CD14-positive monocyte (primary cell): Measurements from ENCODE around the gene PRKCA. TPM values are rescaled to one million over a fixed set of nuclear protein-coding genes. Genes with fewer than 3 reads are reported as not detected.

ENCODE experiments used
- DNase-seq, 3 donors: peaks; one replicate each; pipeline ENCODE4 v3.0.0-alpha.2; 2011 to 2022
- H2AFZ ChIP-seq: 2 replicates; pipeline ENCODE4 v1.6.0; 2012; ENCODE audit warnings: mild to moderate bottlenecking, low read depth, low read length, inconsistent platforms; ENCODE audit not compliant: insufficient read depth, poor library complexity, severe bottlenecking
- H3K27ac ChIP-seq, 2 donors: 1 replicate in 1 of 2; 2 replicates in 1 of 2; pipeline ENCODE4 v1.5.1; 2012 to 2013; ENCODE audit warnings: low read length in 2 of 2, control low read depth in 1 of 2, inconsistent platforms in 1 of 2, low read depth in 1 of 2, mild to moderate bottlenecking in 1 of 2
- H3K27me3 ChIP-seq, 2 donors: one replicate each; pipeline versions ENCODE4 v1.6.0 to v1.6.1; 2011 to 2013; ENCODE audit warnings: low read length in 2 of 2; ENCODE audit not compliant: control insufficient read depth in 2 of 2, insufficient read depth in 2 of 2
- H3K36me3 ChIP-seq, 2 donors: replicated peaks in 1 of 2; 1 replicate in 1 of 2; 2 replicates in 1 of 2; pipeline versions ENCODE4 v1.5.1 to v1.6.1; 2012 to 2013; ENCODE audit warnings: low read length in 2 of 2, control low read depth in 1 of 2, inconsistent platforms in 1 of 2, mild to moderate bottlenecking in 1 of 2; ENCODE audit not compliant: insufficient read depth in 2 of 2, control insufficient read depth in 1 of 2
- H3K4me1 ChIP-seq, 2 donors: 1 replicate in 1 of 2; 2 replicates in 1 of 2; pipeline versions ENCODE4 v1.5.1 to v1.6.1; 2012 to 2013; ENCODE audit warnings: low read length in 2 of 2, control low read depth in 1 of 2, inconsistent platforms in 1 of 2, mild to moderate bottlenecking in 1 of 2, moderate library complexity in 1 of 2; ENCODE audit not compliant: insufficient read depth in 2 of 2, control insufficient read depth in 1 of 2
- H3K4me2 ChIP-seq: replicated peaks from 2 replicates; pipeline ENCODE3; 2012; ENCODE audit warnings: low read length, moderate library complexity, mild to moderate bottlenecking; ENCODE audit not compliant: poor library complexity, severe bottlenecking; ENCODE audit errors: extremely low read depth
- H3K4me3 ChIP-seq, 3 experiments: fragments of 200-600 bp in 1 of 3; sonication (generic) in 1 of 3; replicated peaks in 1 of 3; 1 replicate in 2 of 3; 2 replicates in 1 of 3; pipeline ENCODE4 v1.5.1; 2011 to 2013; ENCODE audit warnings: low read length in 3 of 3, mild to moderate bottlenecking in 3 of 3, control low read depth in 2 of 3, low read depth in 2 of 3, inconsistent platforms in 1 of 3, moderate library complexity in 1 of 3
- H3K79me2 ChIP-seq: 2 replicates; pipeline ENCODE4 v1.6.0; 2012; ENCODE audit warnings: mild to moderate bottlenecking, control low read depth, inconsistent platforms, low read length, moderate library complexity; ENCODE audit not compliant: insufficient read depth
- H3K9ac ChIP-seq: 2 replicates; pipeline ENCODE4 v1.6.0; 2017; ENCODE audit warnings: low read length, mild to moderate bottlenecking; ENCODE audit not compliant: insufficient read depth, poor library complexity, severe bottlenecking
- H3K9me3 ChIP-seq, 2 donors: replicated peaks in 1 of 2; 1 replicate in 1 of 2; 2 replicates in 1 of 2; pipeline versions ENCODE4 v1.5.1 to v1.6.1; 2012 to 2013; ENCODE audit warnings: low read length in 2 of 2, control low read depth in 1 of 2; ENCODE audit not compliant: control insufficient read depth in 1 of 2, insufficient read depth in 1 of 2
- H4K20me1 ChIP-seq: 2 replicates; pipeline ENCODE4 v1.6.0; 2012; ENCODE audit warnings: mild to moderate bottlenecking, low read length, control low read depth, moderate library complexity; ENCODE audit not compliant: insufficient read depth
- H3K27ac Mint-ChIP-seq, 7 donors: one replicate each; pipeline ENCODE4 v1.8.0; 2020; ENCODE audit warnings: mild to moderate bottlenecking in 7 of 7, mixed read lengths in 7 of 7, moderate library complexity in 6 of 7, inconsistent platforms in 2 of 7
- H3K27me3 Mint-ChIP-seq, 3 donors: one replicate each; pipeline ENCODE4 v1.8.0; 2021 to 2022; ENCODE audit warnings: low read depth in 3 of 3, mild to moderate bottlenecking in 3 of 3, mixed read lengths in 3 of 3, moderate library complexity in 3 of 3, inconsistent platforms in 1 of 3
- H3K36me3 Mint-ChIP-seq, 2 donors: one replicate each; pipeline ENCODE4 v1.8.0; 2020; ENCODE audit warnings: mixed read lengths in 2 of 2, inconsistent platforms in 1 of 2, mild to moderate bottlenecking in 1 of 2
- H3K4me1 Mint-ChIP-seq: one replicate; pipeline ENCODE4 v1.8.0; 2020; ENCODE audit warnings: mild to moderate bottlenecking, mixed read lengths
- H3K4me3 Mint-ChIP-seq, 2 donors: one replicate each; pipeline ENCODE4 v1.8.0; 2020; ENCODE audit warnings: mild to moderate bottlenecking in 2 of 2, mixed read lengths in 2 of 2, moderate library complexity in 1 of 2
- H3K9me3 Mint-ChIP-seq, 7 donors: one replicate each; pipeline ENCODE4 v1.8.0; 2020 to 2022; ENCODE audit warnings: mixed read lengths in 7 of 7, mild to moderate bottlenecking in 6 of 7, moderate library complexity in 6 of 7, inconsistent platforms in 2 of 7
- CTCF ChIP-seq: fragments of 200-600 bp; IDR thresholded peaks from one replicate; pipeline ENCODE4 v1.8.0; 2022; ENCODE audit warnings: antibody characterized with exemption, mild to moderate bottlenecking
- WGBS: methylation state at CpG from one replicate; pipeline ENCODE4 v1.1.5; 2013; ENCODE audit warnings: missing lambda C conversion rate; ENCODE audit not compliant: insufficient coverage; 5-methylcytosine and 5-hydroxymethylcytosine counted together
- intact Hi-C, 2 donors: fragments of 100-400 bp; cut with micrococcal nuclease; formaldehyde crosslinking; loops; one replicate each; pipeline versions ENCODE4 v1.15.0 to v1.15.1; 2023
- polyA plus RNA-seq, 3 donors: library from polyadenylated mRNA; depleted of rRNA in 1 of 3; unstranded in 2 of 3; stranded (reverse) in 1 of 3; fragments of 300-500 nt in 2 of 3; fragments of >200 nt in 1 of 3; fragmentation: Illumina TruSeq in 2 of 3; gene quantifications; 1 replicate in 2 of 3; 2 replicates in 1 of 3; pipeline ENCODE4 v1.2.3, GENCODE V29; 2012 to 2021

The PRKCA gene
- polyA plus RNA-seq, 3 donors, result 0.22 to 7.1 (median 0.30) TPM

DNA sequence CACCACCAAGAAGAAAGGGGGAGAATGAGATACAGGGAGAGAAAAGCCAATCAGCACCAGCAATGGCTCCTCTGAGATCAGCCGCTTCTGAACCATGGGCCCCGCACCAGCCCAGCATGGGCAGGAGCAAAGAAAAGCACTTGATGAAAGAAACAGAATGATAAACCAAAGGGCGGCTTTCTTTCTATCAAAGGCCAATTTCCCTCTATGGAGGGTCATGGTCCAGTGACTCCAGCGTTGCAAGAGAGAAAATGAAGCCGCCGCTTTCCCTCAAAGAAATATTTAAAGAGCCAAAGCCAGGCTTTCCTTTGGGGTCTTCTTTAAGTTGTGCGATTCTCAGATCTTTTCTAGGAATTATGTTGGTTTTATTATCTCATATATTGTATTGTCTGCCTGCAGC is 447.7 kb downstream of the PRKCA start:
- H3K27ac Mint-ChIP-seq, result no peak overlapping the region
- H3K36me3 Mint-ChIP-seq, result peaks cover 57 to 62% of the 10 kb centered on the region in 2 donors
- no peaks in the 10 kb centered on the region for H3K9me3 ChIP-seq
- H3K27me3 Mint-ChIP-seq, result peaks cover 0 to 3% (median 2%) of the 10 kb centered on the region in 3 donors
- 100% methylated on average over 2 of the region's 7 CpGs for WGBS
- intact Hi-C loops, result no loop called here
- no peak for DNase-seq
- H3K4me3 Mint-ChIP-seq, result no peak overlapping the region
- no peak overlapping the region for H3K4me3 ChIP-seq
- no peaks in the 10 kb centered on the region for H3K4me1 Mint-ChIP-seq
- no peaks in the 10 kb centered on the region for H4K20me1 ChIP-seq
- no peak overlapping the region for H3K9ac ChIP-seq
- H3K27me3 ChIP-seq, result no peaks in the 10 kb centered on the region
- H3K27ac ChIP-seq, result no peak overlapping the region
- H3K4me2 ChIP-seq, result no peak overlapping the region
- H3K79me2 ChIP-seq, result no peaks in the 10 kb centered on the region
- H3K4me1 ChIP-seq, result no peaks in the 10 kb centered on the region
- no peak overlapping the region for H2AFZ ChIP-seq
- no peak for TF ChIP-seq CTCF
- H3K9me3 Mint-ChIP-seq, result peaks cover 0 to 3% (median 0%) of the 10 kb centered on the region in 7 donors
- H3K36me3 ChIP-seq, result peaks cover 24 to 78% of the 10 kb centered on the region in 2 donors

GRCh38 chr17:66750781-66751543 is 448.5 kb downstream of the PRKCA start:
- Histone ChIP-seq H3K4me2 (no peak overlapping the region), H3K27me3 (no peaks in the 10 kb centered on the region), H4K20me1 (no peaks in the 10 kb centered on the region), H3K9me3 (no peaks in the 10 kb centered on the region), H3K36me3 (peaks cover 23 to 81% of the 10 kb centered on the region in 2 donors), H3K79me2 (no peaks in the 10 kb centered on the region), H3K27ac (no peak overlapping the region), H2AFZ (no peak overlapping the region), H3K9ac (no peak overlapping the region), H3K4me3 (no peak overlapping the region), H3K4me1 (no peaks in the 10 kb centered on the region)
- Mint-ChIP-seq H3K36me3 (peaks cover 60 to 64% of the 10 kb centered on the region in 2 donors), H3K4me3 (no peak overlapping the region), H3K27ac (peak overlapping the region in 2 of 7 donors; percentile 26 to 46), H3K9me3 (peaks cover 0 to 3% (median 0%) of the 10 kb centered on the region in 7 donors), H3K4me1 (no peaks in the 10 kb centered on the region), H3K27me3 (peaks cover 0 to 3% (median 2%) of the 10 kb centered on the region in 3 donors)
- 100% methylated on average over 6 of the region's 11 CpGs for WGBS
- intact Hi-C loops, result no loop called here
- DNase-seq, result no peak
- TF ChIP-seq CTCF, result no peak
